ENCODE data around the gene CBLB.

The CBLB gene

GRCh38 chr3:105869861-105870755, 1.3 kb upstream of the CBLB start:
- Histone ChIP-seq H3K36me3 (ENCODE audit: control insufficient read depth, insufficient read depth, low read length) (peaks cover 17% of the 10 kb centered on the region), H3K4me1 (ENCODE audit: control insufficient read depth, insufficient read depth, low read length) (peaks cover 29% of the 10 kb centered on the region), H3K27ac (ENCODE audit: low read depth, low read length) (peak overlapping the region; percentile 88), H3K9me3 (ENCODE audit: control insufficient read depth, insufficient read depth, low read length) (no peaks in the 10 kb centered on the region), H3K4me3 (ENCODE audit: low read depth, low read length) (peak overlapping the region; percentile 98), H3K27me3 (ENCODE audit: control insufficient read depth, insufficient read depth, low read length) (no peaks in the 10 kb centered on the region), H3K9ac (ENCODE audit: low read depth, low read length) (0 out of 2 replicates have a peak overlapping the region, but pooled peaks have one; percentile 5)

GRCh38 chr3:105869531-105869833, 670 bp upstream of the CBLB start:
- Histone ChIP-seq H3K27ac (ENCODE audit: low read depth, low read length) (peak overlapping the region; percentile 88), H3K27me3 (ENCODE audit: control insufficient read depth, insufficient read depth, low read length) (no peaks in the 10 kb centered on the region), H3K36me3 (ENCODE audit: control insufficient read depth, insufficient read depth, low read length) (peaks cover 23% of the 10 kb centered on the region), H3K4me3 (ENCODE audit: low read depth, low read length) (peak overlapping the region; percentile 98), H3K9ac (ENCODE audit: low read depth, low read length) (no peak overlapping the region), H3K4me1 (ENCODE audit: control insufficient read depth, insufficient read depth, low read length) (peaks cover 29% of the 10 kb centered on the region), H3K9me3 (ENCODE audit: control insufficient read depth, insufficient read depth, low read length) (no peaks in the 10 kb centered on the region)

DNA sequence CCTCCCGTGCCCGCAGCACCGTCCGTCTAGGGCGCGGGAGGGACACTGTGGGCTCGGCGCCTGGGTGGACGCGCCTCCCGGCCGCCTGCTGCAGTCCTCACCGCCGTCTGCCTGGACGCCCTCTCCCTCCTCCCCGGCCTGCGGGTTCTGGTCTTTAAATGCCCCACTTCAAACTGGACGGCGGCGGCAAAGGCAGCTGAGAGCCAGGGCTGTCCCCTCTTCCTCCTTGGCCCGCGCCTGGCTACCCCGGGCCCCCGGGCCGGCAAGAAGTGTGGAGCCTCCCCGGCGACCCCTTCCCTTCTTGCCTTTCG, 426 bp downstream of the CBLB start:
- H3K4me1 ChIP-seq (ENCODE audit: control insufficient read depth, insufficient read depth, low read length) = peaks cover 29% of the 10 kb centered on the region
- H3K4me3 ChIP-seq (ENCODE audit: low read depth, low read length) = peak overlapping the region; percentile 98
- peaks cover 33% of the 10 kb centered on the region for H3K36me3 ChIP-seq (ENCODE audit: control insufficient read depth, insufficient read depth, low read length)
- H3K27ac ChIP-seq (ENCODE audit: low read depth, low read length) = peak overlapping the region; percentile 36
- H3K27me3 ChIP-seq (ENCODE audit: control insufficient read depth, insufficient read depth, low read length) = no peaks in the 10 kb centered on the region
- H3K9me3 ChIP-seq (ENCODE audit: control insufficient read depth, insufficient read depth, low read length) = no peaks in the 10 kb centered on the region
- peak overlapping the region; percentile 76 for H3K9ac ChIP-seq (ENCODE audit: low read depth, low read length)

GRCh38 chr3:105867712-105868430, 941 bp downstream of the CBLB start:
- Histone ChIP-seq H3K36me3 (ENCODE audit: control insufficient read depth, insufficient read depth, low read length) (peaks cover 34% of the 10 kb centered on the region), H3K9me3 (ENCODE audit: control insufficient read depth, insufficient read depth, low read length) (no peaks in the 10 kb centered on the region), H3K27ac (ENCODE audit: low read depth, low read length) (peak overlapping the region; percentile 36), H3K4me3 (ENCODE audit: low read depth, low read length) (peak overlapping the region; percentile 98), H3K4me1 (ENCODE audit: control insufficient read depth, insufficient read depth, low read length) (peaks cover 29% of the 10 kb centered on the region), H3K27me3 (ENCODE audit: control insufficient read depth, insufficient read depth, low read length) (no peaks in the 10 kb centered on the region), H3K9ac (ENCODE audit: low read depth, low read length) (peak overlapping the region; percentile 76)

DNA sequence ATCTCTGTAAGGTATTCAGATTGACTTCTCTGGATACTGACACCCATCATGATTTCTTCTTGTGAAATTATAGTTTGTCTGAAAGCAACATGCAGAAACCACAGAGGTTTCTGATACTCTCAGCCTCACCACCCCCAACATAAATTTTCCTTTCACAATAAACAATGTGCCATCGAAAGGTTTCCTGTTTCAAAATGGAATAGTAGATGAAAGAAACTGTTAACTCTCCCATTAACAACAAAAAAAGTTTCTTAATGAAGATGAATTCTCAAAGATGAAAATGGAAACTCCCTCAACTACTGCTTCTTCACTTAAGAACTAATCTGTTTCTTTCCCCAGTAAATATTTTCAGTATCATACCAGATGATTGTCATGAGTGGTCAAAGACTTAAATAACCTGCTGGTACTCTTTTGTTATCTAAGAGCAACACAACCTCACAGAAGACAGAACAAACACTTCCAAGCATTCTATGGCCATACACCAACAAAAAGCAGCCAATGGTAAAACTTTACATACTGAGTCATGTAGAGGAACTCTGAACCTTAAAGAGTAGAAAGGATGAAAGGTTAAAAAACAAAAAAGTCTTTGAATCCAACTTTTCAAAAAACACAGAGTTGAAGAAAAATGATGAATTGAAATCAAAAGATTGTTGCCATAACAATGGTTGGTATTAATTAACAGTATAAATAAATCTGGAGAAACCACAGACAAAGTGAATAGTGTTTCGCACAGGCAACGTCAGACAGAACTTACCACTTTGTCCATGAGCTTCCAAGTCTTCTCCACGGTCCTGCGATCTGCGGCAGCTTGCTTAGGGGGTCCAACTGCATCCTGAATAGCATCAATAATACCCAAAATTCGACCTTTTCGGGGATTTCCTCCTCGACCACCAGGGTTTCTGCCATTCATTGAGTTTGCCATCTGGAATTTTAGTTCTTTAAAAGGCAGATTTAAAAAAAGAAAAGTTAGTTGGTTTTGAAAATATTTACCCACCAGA, 1.9 kb downstream of the CBLB start:
- no peak overlapping the region for H3K9ac ChIP-seq (ENCODE audit: low read depth, low read length)
- peaks cover 29% of the 10 kb centered on the region for H3K4me1 ChIP-seq (ENCODE audit: control insufficient read depth, insufficient read depth, low read length)
- H3K36me3 ChIP-seq (ENCODE audit: control insufficient read depth, insufficient read depth, low read length) = peaks cover 34% of the 10 kb centered on the region
- H3K9me3 ChIP-seq (ENCODE audit: control insufficient read depth, insufficient read depth, low read length) = no peaks in the 10 kb centered on the region
- peak overlapping the region; percentile 98 for H3K4me3 ChIP-seq (ENCODE audit: low read depth, low read length)
- no peaks in the 10 kb centered on the region for H3K27me3 ChIP-seq (ENCODE audit: control insufficient read depth, insufficient read depth, low read length)
- H3K27ac ChIP-seq (ENCODE audit: low read depth, low read length) = peak overlapping the region; percentile 32

GRCh38 chr3:105865867-105866350, 2.9 kb downstream of the CBLB start:
- no peaks in the 10 kb centered on the region for H3K9me3 ChIP-seq (ENCODE audit: control insufficient read depth, insufficient read depth, low read length)
- peaks cover 29% of the 10 kb centered on the region for H3K4me1 ChIP-seq (ENCODE audit: control insufficient read depth, insufficient read depth, low read length)
- no peak overlapping the region for H3K27ac ChIP-seq (ENCODE audit: low read depth, low read length)
- peaks cover 34% of the 10 kb centered on the region for H3K36me3 ChIP-seq (ENCODE audit: control insufficient read depth, insufficient read depth, low read length)
- H3K4me3 ChIP-seq (ENCODE audit: low read depth, low read length) = no peak overlapping the region; the same call in 1 of the 2 replicates
- no peaks in the 10 kb centered on the region for H3K27me3 ChIP-seq (ENCODE audit: control insufficient read depth, insufficient read depth, low read length)
- H3K9ac ChIP-seq (ENCODE audit: low read depth, low read length) = no peak overlapping the region

DNA sequence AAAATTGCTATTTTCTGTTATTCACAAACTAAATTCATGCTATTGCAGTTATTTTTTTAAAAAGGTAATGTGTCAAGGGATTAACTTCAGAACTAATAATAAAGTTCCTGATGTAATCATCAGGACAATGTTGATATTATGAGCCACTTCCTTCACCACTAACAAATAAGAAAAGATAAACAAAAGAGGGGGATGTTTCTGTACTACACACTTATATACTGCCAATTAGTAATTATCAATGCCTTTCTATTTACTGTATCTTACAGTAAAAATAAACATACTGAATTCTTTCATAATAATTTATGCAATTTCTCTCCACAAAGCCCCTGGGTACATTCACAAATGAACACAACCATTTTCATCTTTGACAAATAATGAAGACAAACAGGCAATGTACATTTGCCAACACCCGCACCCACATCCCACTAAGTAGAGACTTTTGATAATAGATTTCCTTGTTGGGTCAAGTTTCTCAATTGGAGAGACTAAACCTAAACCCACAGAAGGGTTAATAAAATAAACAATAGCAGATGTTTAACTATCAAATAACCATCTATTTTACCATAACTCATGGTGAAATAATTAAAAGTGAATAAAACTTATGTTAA, 3.7 kb downstream of the CBLB start:
- Histone ChIP-seq H3K4me3 (ENCODE audit: low read depth, low read length) (no peak overlapping the region), H3K4me1 (ENCODE audit: control insufficient read depth, insufficient read depth, low read length) (peaks cover 26% of the 10 kb centered on the region), H3K9ac (ENCODE audit: low read depth, low read length) (no peak overlapping the region), H3K36me3 (ENCODE audit: control insufficient read depth, insufficient read depth, low read length) (peaks cover 39% of the 10 kb centered on the region), H3K27me3 (ENCODE audit: control insufficient read depth, insufficient read depth, low read length) (no peaks in the 10 kb centered on the region), H3K9me3 (ENCODE audit: control insufficient read depth, insufficient read depth, low read length) (no peaks in the 10 kb centered on the region), H3K27ac (ENCODE audit: low read depth, low read length) (no peak overlapping the region)

GRCh38 chr3:105864212-105864611, 4.6 kb downstream of the CBLB start:
- H3K9me3 ChIP-seq (ENCODE audit: control insufficient read depth, insufficient read depth, low read length) = no peaks in the 10 kb centered on the region
- no peak overlapping the region for H3K4me3 ChIP-seq (ENCODE audit: low read depth, low read length)
- peaks cover 42% of the 10 kb centered on the region for H3K36me3 ChIP-seq (ENCODE audit: control insufficient read depth, insufficient read depth, low read length)
- no peak overlapping the region for H3K27ac ChIP-seq (ENCODE audit: low read depth, low read length)
- no peak overlapping the region for H3K9ac ChIP-seq (ENCODE audit: low read depth, low read length)
- peaks cover 19% of the 10 kb centered on the region for H3K4me1 ChIP-seq (ENCODE audit: control insufficient read depth, insufficient read depth, low read length)
- H3K27me3 ChIP-seq (ENCODE audit: control insufficient read depth, insufficient read depth, low read length) = no peaks in the 10 kb centered on the region

GRCh38 chr3:105863608-105864007, 5.2 kb downstream of the CBLB start:
- Histone ChIP-seq H3K27me3 (ENCODE audit: control insufficient read depth, insufficient read depth, low read length) (no peaks in the 10 kb centered on the region), H3K9ac (ENCODE audit: low read depth, low read length) (no peak overlapping the region), H3K9me3 (ENCODE audit: control insufficient read depth, insufficient read depth, low read length) (no peaks in the 10 kb centered on the region), H3K36me3 (ENCODE audit: control insufficient read depth, insufficient read depth, low read length) (peaks cover 42% of the 10 kb centered on the region), H3K27ac (ENCODE audit: low read depth, low read length) (no peak overlapping the region), H3K4me1 (ENCODE audit: control insufficient read depth, insufficient read depth, low read length) (peaks cover 19% of the 10 kb centered on the region), H3K4me3 (ENCODE audit: low read depth, low read length) (no peak overlapping the region)

DNA sequence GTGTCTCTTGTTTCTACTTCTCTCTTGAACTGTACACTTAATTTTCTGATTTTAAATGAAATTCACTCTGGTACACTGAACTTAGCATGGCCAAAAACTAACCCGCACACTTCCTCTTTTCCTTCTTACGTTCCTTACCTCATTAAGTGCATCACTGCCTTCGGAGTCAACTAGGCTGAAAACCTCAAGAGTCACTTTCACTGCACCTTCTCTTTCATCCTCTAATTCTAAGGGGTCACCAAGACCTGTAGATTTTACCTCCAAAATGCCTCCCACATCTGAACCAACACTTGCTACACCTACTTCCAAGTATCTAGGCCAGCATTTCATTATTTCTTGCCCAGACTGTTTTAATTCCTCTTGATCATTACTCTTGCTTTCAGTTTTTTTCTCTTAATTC, 6.6 kb downstream of the CBLB start:
- Histone ChIP-seq H3K9me3 (ENCODE audit: control insufficient read depth, insufficient read depth, low read length) (no peaks in the 10 kb centered on the region), H3K27ac (ENCODE audit: low read depth, low read length) (no peak overlapping the region), H3K4me3 (ENCODE audit: low read depth, low read length) (no peak overlapping the region), H3K9ac (ENCODE audit: low read depth, low read length) (no peak overlapping the region), H3K4me1 (ENCODE audit: control insufficient read depth, insufficient read depth, low read length) (peaks cover 20% of the 10 kb centered on the region), H3K36me3 (ENCODE audit: control insufficient read depth, insufficient read depth, low read length) (peaks cover 42% of the 10 kb centered on the region), H3K27me3 (ENCODE audit: control insufficient read depth, insufficient read depth, low read length) (no peaks in the 10 kb centered on the region)

All from HUES48 (cell line).